Lower lobe of right lung (tissue), 2 donors: ENCODE results near the gene ROR1. TPM values are rescaled to one million over a fixed set of nuclear protein-coding genes. Genes with fewer than 3 reads are reported as not detected.
"Not testable (repeated sequence)": the region's sequence is repeated elsewhere in the genome, so short reads cannot be mapped to it uniquely, and the experiment has no call there.

ENCODE experiments used
- ATAC-seq, 2 donors: fragments of 200-7000 bp; cut with Tn5 transposase; one replicate each; pipeline ENCODE4 v1.9.1; 2020 to 2022; ENCODE audit warnings: mild to moderate bottlenecking in 2 of 2, moderate library complexity in 2 of 2
- DNase-seq: peaks from one replicate; pipeline ENCODE4 v3.0.0-alpha.2; 2020
- H3K27ac ChIP-seq: fragments of 200-600 bp; one replicate; pipeline ENCODE4 v1.8.0; 2022
- H3K27me3 ChIP-seq: fragments of 200-600 bp; one replicate; pipeline ENCODE4 v1.8.0; 2022; ENCODE audit warnings: low read depth
- H3K36me3 ChIP-seq: fragments of 200-600 bp; one replicate; pipeline ENCODE4 v1.8.0; 2022; ENCODE audit warnings: mild to moderate bottlenecking
- H3K4me1 ChIP-seq: fragments of 200-600 bp; one replicate; pipeline ENCODE4 v1.8.0; 2022
- H3K4me3 ChIP-seq: fragments of 200-600 bp; one replicate; pipeline ENCODE4 v1.8.0; 2022; ENCODE audit warnings: mild to moderate bottlenecking
- H3K9me3 ChIP-seq: fragments of 200-600 bp; one replicate; pipeline ENCODE4 v1.8.0; 2022
- intact Hi-C: fragments of 100-400 bp; cut with DNase I; formaldehyde crosslinking; loops from one replicate; pipeline ENCODE4 v1.11.0; 2022
- total RNA-seq: library from RNA; stranded (reverse); fragmentation: NEBNext Ultra II Directional; extraction: Animal tissue kit (Norgen Biotek cat#: 25700); gene quantifications from one replicate; pipeline ENCODE4 v1.2.1, GENCODE V29; 2021
- TF ChIP-seq, protein P1 (sequence below): fragments of 200-600 bp; IDR thresholded peaks from one replicate; pipeline ENCODE4 v1.8.0; 2022; ENCODE audit warnings: antibody characterized with exemption, mild to moderate bottlenecking
- donor health status: DM: no; HTN: yes; CAD: no; lungs with severe emphysema.

ROR1 gene
- total RNA-seq, 1 donor from 2014 or later = 15.8 TPM

DNA sequence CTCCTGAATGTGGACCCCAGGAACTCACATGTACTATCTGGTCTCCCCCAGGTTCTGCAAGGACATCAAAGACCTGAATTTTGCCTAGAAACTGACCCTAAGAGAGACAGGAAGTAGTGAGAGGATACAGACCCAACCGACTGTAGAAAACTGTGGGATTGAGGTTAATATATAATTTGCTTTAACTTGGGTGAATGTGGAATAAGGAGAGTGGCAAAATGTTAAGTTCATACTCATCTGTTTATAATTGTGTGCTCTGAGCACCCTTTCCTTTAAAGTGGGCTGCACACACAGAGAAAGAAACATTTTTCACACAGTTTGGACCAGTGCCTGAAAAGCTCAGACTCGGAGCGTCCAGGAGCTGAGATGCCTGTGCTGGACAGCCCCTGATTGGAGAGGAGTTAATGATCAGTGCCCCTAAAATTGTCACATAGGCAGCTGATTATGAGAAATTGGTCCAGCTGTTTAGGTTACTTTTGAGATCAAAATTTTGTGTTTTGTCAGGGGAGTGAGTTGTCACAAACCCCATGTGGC, 37.2 kb downstream of the ROR1 start:
- TF ChIP-seq, protein P1, sequence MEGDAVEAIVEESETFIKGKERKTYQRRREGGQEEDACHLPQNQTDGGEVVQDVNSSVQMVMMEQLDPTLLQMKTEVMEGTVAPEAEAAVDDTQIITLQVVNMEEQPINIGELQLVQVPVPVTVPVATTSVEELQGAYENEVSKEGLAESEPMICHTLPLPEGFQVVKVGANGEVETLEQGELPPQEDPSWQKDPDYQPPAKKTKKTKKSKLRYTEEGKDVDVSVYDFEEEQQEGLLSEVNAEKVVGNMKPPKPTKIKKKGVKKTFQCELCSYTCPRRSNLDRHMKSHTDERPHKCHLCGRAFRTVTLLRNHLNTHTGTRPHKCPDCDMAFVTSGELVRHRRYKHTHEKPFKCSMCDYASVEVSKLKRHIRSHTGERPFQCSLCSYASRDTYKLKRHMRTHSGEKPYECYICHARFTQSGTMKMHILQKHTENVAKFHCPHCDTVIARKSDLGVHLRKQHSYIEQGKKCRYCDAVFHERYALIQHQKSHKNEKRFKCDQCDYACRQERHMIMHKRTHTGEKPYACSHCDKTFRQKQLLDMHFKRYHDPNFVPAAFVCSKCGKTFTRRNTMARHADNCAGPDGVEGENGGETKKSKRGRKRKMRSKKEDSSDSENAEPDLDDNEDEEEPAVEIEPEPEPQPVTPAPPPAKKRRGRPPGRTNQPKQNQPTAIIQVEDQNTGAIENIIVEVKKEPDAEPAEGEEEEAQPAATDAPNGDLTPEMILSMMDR = no peak
- H3K27me3 ChIP-seq = no peaks in the 10 kb centered on the region
- ATAC-seq (no peak), DNase-seq (no peak)
- no peak overlapping the region for H3K4me3 ChIP-seq
- no peaks in the 10 kb centered on the region for H3K9me3 ChIP-seq
- no peak overlapping the region for H3K27ac ChIP-seq
- no peaks in the 10 kb centered on the region for H3K36me3 ChIP-seq
- intact Hi-C loops = no loop called here
- peaks cover 5% of the 10 kb centered on the region for H3K4me1 ChIP-seq

DNA sequence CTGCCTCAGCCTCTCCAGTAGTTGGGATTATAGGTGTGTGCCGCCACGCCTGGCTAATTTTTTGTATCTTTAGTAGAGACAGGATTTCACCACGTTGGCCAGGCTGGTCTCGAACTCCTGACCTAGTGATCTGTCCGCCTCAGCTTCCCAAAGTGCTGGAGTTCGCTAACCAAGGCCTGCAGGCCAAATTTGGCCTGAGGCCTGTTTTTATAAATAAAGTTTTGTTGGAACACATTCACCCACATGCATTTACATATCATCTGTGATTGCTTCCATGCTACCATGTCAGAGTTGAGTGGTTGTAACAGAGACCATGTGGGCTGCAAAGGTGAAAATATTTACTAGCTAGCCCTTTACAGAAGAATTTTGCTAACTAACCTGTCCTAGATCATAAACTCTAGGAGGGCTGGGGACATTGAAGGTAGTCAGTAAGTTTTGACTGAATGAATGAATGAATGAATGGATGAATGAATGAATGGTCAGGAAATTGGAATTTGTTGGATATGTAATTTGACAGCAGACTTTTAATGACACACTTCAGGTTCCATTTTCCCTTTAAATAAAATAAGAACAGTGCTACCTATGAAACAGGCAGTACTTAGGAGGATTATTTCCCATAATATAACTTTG, 38.4 kb downstream of the ROR1 start:
- intact Hi-C loops = no loop called here
- ATAC-seq (no peak), DNase-seq (no peak)
- TF ChIP-seq, protein P1 = no peak
- H3K9me3 ChIP-seq = no peaks in the 10 kb centered on the region
- H3K36me3 ChIP-seq = no peaks in the 10 kb centered on the region
- no peak overlapping the region for H3K4me3 ChIP-seq
- peaks cover 9% of the 10 kb centered on the region for H3K4me1 ChIP-seq
- no peak overlapping the region for H3K27ac ChIP-seq
- H3K27me3 ChIP-seq = no peaks in the 10 kb centered on the region

DNA sequence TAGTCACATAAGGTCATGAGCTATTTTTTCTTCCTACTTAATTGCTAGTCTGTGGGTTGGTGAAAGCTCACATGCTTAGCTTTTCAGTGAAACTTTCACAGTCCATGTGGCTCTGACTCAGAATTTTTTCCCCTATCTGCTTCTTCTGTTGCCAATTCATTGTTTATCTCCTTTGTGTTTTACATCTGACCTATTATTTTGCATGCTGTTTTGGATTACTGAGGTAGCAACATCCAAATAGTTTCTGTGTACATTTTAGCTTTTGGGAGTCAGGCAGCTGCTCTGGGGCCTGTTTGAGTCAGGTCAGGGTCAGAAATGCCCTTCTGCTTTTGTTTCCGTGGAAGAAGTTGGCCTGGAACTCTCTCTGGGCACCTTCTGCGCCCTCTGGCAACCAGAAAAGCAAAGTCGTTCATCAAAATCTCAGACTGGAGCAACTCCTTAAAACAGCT, 40.0 kb downstream of the ROR1 start:
- no peak overlapping the region for H3K4me3 ChIP-seq
- no peaks in the 10 kb centered on the region for H3K27me3 ChIP-seq
- DNase-seq (no peak), ATAC-seq (no peak)
- H3K9me3 ChIP-seq = no peaks in the 10 kb centered on the region
- no peaks in the 10 kb centered on the region for H3K36me3 ChIP-seq
- no peak overlapping the region for H3K27ac ChIP-seq
- H3K4me1 ChIP-seq = peaks cover 12% of the 10 kb centered on the region
- intact Hi-C loops = no loop called here
- TF ChIP-seq, protein P1 = no peak

DNA sequence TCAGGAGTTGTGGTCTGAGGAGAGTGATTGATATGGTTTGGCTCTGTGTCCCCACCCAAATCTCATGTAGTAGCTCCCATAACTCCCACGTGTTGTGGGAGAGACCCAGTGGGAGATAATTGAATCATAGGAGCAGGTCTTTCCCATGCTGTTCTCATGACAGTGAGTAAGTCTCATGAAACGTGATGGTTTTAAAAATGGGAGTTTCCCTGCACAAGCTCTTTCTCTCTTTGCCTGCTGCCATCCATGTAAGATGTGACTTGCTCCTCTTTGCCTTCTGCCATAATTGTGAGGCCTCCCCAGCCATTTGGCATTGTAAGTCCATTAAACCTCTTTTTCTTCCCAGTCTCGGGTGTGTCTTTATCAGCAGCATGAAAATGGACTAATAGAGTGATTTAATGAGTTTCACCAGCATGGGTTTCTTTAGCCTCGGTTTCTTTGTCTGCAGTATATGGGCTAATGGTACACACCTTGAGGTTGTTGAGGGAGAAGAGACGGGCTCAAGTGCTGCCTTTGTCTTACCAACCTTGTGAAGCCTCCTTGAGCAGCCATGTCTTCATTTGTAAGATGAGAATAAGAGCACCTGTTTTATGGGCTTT, 42.5 kb downstream of the ROR1 start:
- not testable (repeated sequence) for DNase-seq, H3K27ac ChIP-seq

DNA sequence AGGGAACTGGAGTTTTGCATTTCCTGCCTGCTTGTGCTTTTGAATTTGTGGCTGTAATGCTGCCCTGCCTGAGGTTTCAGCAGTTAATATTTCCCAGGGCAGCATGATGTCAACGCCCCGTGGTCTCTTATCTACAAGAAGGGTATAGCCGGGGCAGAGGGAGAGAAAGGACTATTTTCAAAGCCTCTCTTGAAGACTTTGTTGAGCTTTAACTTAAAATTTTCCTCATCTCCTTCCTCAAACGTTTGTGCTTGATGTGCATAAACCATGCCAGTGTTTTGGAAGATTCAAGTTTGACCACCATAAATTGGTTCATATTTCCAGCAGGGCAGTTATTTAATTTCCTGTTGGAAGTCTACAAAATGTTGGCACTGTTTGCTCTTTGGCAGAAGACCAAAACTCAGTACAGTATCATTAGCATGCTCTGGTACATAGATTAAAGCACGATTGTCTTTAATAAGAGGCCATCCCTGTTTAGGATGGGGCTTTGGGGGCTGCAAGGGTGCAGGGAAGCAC, 43.4 kb downstream of the ROR1 start:
- ATAC-seq = no peak
- no peaks in the 10 kb centered on the region for H3K9me3 ChIP-seq
- TF ChIP-seq, protein P1 = no peak
- no peaks in the 10 kb centered on the region for H3K36me3 ChIP-seq
- no peaks in the 10 kb centered on the region for H3K27me3 ChIP-seq
- intact Hi-C loops = no loop called here
- no peak overlapping the region for H3K27ac ChIP-seq
- DNase-seq = no peak
- H3K4me1 ChIP-seq = peaks cover 22% of the 10 kb centered on the region
- no peak overlapping the region for H3K4me3 ChIP-seq

More for the DNA sequence above, 42.5 kb downstream of the ROR1 start:
- intact Hi-C loops, H3K27me3 ChIP-seq, H3K36me3 ChIP-seq, ATAC-seq, H3K9me3 ChIP-seq, H3K4me3 ChIP-seq: not testable (repeated sequence)
- peaks cover 18% of the 10 kb centered on the region for H3K4me1 ChIP-seq

DNA sequence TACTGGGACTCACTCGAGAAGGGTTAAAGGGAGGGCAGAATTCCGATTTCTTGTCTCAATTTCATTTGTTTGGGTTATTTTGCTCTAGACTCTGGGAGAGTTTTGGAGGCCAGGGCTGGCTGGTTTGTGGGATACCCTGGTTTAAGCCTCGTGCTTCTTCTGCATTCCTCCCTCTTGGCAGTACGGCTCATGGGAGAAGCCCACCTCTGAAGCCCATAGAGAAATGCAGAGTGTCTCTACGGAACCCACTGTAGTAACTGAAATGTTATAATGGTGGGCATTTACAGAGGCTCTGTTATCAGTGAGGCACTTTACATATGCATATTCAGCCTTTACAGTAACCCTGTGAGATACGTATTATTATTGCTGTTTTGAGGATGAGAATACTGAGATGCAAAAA, 43.9 kb downstream of the ROR1 start:
- peaks cover 22% of the 10 kb centered on the region for H3K4me1 ChIP-seq
- TF ChIP-seq, protein P1 = no peak
- H3K27me3 ChIP-seq = no peaks in the 10 kb centered on the region
- ATAC-seq (no peak), DNase-seq (no peak)
- H3K36me3 ChIP-seq = no peaks in the 10 kb centered on the region
- no peak overlapping the region for H3K27ac ChIP-seq
- H3K4me3 ChIP-seq = no peak overlapping the region
- intact Hi-C loops = no loop called here
- no peaks in the 10 kb centered on the region for H3K9me3 ChIP-seq
